OCI-LY7 (cell line): ENCODE measurements around the gene TMEM242. TPM values are rescaled to one million over a fixed set of nuclear protein-coding genes. Genes with fewer than 3 reads are reported as not detected.

Experiments used
- BruUV-seq: library from RNA; stranded (reverse); fragments of 400-500 nt; replicated peaks from 2 replicates; lab custom pipeline; 2021; lab: Mats Ljungman, UMichigan
- CTCF ChIA-PET: fragments of 300-600 bp; sonication (Branson Sonifier 250); formaldehyde crosslinking; loops from one replicate; lab custom pipeline; 2022; ENCODE audit warnings: antibody characterized with exemption; ENCODE audit not compliant: unreplicated experiment; lab: Charles Lee
- POLR2A ChIA-PET: fragments of 300-600 bp; sonication (Branson Sonifier 250); formaldehyde crosslinking; loops from one replicate; lab custom pipeline; 2022; ENCODE audit warnings: antibody characterized with exemption; lab: Charles Lee
- DNase-seq: peaks from one replicate; pipeline ENCODE4 v3.0.0-alpha.2; 2015; ENCODE audit warnings: low spot score
- H2AFZ ChIP-seq: fragments of 200-600 bp; sonication (generic), shearing (Covaris generic); 2 replicates; pipeline ENCODE4 v1.6.1; 2014; ENCODE audit warnings: mild to moderate bottlenecking, antibody characterized with exemption, low read length, moderate library complexity
- H3K27ac ChIP-seq: fragments of 200-600 bp; sonication (generic); 2 replicates; pipeline ENCODE4 v1.5.1; 2014; ENCODE audit warnings: mixed run types, low read depth, mild to moderate bottlenecking, moderate library complexity, low read length, inconsistent platforms; ENCODE audit not compliant: poor library complexity, severe bottlenecking
- H3K36me3 ChIP-seq: fragments of 200-600 bp; sonication (generic); 2 replicates; pipeline ENCODE4 v1.6.1; 2014; ENCODE audit warnings: mild to moderate bottlenecking, antibody characterized with exemption, low read length, moderate library complexity, mixed read lengths; ENCODE audit not compliant: insufficient read depth
- H3K4me1 ChIP-seq: fragments of 200-600 bp; sonication (generic); 2 replicates; pipeline ENCODE4 v1.5.1; 2014; ENCODE audit warnings: mild to moderate bottlenecking, low read length; ENCODE audit not compliant: insufficient read depth, poor library complexity, severe bottlenecking
- H3K4me2 ChIP-seq: fragments of 200-600 bp; sonication (generic); 2 replicates; pipeline ENCODE4 v1.6.1; 2014; ENCODE audit warnings: mild to moderate bottlenecking, low read length
- H3K4me3 ChIP-seq: fragments of 200-600 bp; sonication (generic); 2 replicates; pipeline ENCODE4 v1.5.1; 2014; ENCODE audit warnings: mild to moderate bottlenecking, low read depth, low read length; ENCODE audit not compliant: poor library complexity, severe bottlenecking
- H3K79me2 ChIP-seq: fragments of 200-600 bp; sonication (generic); 2 replicates; pipeline ENCODE4 v1.6.1; 2016; ENCODE audit warnings: low read depth, mild to moderate bottlenecking, low read length, moderate library complexity, mixed read lengths; ENCODE audit not compliant: insufficient read depth
- H3K9me2 ChIP-seq: fragments of 200-600 bp; sonication (generic); 2 replicates; pipeline ENCODE4 v1.6.1; 2016; ENCODE audit warnings: mild to moderate bottlenecking, low read length, mixed read lengths; ENCODE audit not compliant: insufficient read depth
- H3K9me3 ChIP-seq: fragments of 200-600 bp; sonication (generic); 2 replicates; pipeline ENCODE4 v1.6.1; 2014; ENCODE audit warnings: mild to moderate bottlenecking, mixed run types, low read length, mixed read lengths
- H4K20me1 ChIP-seq: fragments of 200-600 bp; sonication (generic); 2 replicates; pipeline ENCODE4 v1.6.1; 2014; ENCODE audit warnings: mild to moderate bottlenecking, antibody characterized with exemption, low read length, moderate library complexity, mixed read lengths; ENCODE audit not compliant: insufficient read depth
- CTCF ChIP-seq: fragments of 200-600 bp; sonication (generic); conservative IDR thresholded peaks from 2 replicates; pipeline ENCODE4 v1.5.1; 2014; ENCODE audit warnings: mild to moderate bottlenecking, antibody characterized with exemption, low read length, moderate library complexity, mixed read lengths
- EZH2phosphoT487 ChIP-seq: fragments of 200-600 bp; sonication (generic); IDR thresholded peaks from 2 replicates; pipeline ENCODE4 v1.6.1; 2018; ENCODE audit warnings: low read depth, borderline replicate concordance, mild to moderate bottlenecking, mixed run types, antibody characterized with exemption, low read length, moderate library complexity, mixed read lengths
- intact Hi-C: fragments of 100-400 bp; cut with micrococcal nuclease; formaldehyde crosslinking; loops from one replicate; pipeline ENCODE4 v1.10.0; 2022; ENCODE audit not compliant: unreplicated experiment
- total RNA-seq, 2 experiments: library from RNA; depleted of rRNA in 1 of 2; stranded (reverse); fragments of >200 nt in 1 of 2; shearing (Covaris generic) in 1 of 2; gene quantifications; 2 replicates each; pipeline ENCODE4 v1.2.3, GENCODE V29; 2014 to 2022

The TMEM242 gene
- total RNA-seq, 2 experiments from 2014 or later = 4.5 to 9.2 TPM

GRCh38 chr6:157346373-157346772 lies 23.1 kb upstream of the TMEM242 start:
- CTCF ChIA-PET = no interaction called here
- intact Hi-C loops = no loop called here

GRCh38 chr6:157343732-157344131 lies 20.4 kb upstream of the TMEM242 start:
- intact Hi-C loops = no loop called here
- BruUV-seq = no TSS peak
- no peak for TF ChIP-seq CTCF
- no peak for TF ChIP-seq EZH2phosphoT487
- no peaks in the 10 kb centered on the region for H3K4me1 ChIP-seq
- H2AFZ ChIP-seq = no peak overlapping the region
- H3K36me3 ChIP-seq = no peaks in the 10 kb centered on the region
- H3K27ac ChIP-seq = no peak overlapping the region
- CTCF ChIA-PET = no interaction called here
- H3K4me2 ChIP-seq = no peak overlapping the region
- no peaks in the 10 kb centered on the region for H4K20me1 ChIP-seq
- no peak for DNase-seq
- POLR2A ChIA-PET = interaction anchor here (0.5 to 1.0 kb wide), 5 partner anchors 12 to 130 kb away, joined by 3 to 6 read pairs (median 4); no protein-coding TSS in a partner anchor
- no peak overlapping the region for H3K4me3 ChIP-seq
- H3K9me2 ChIP-seq = no peaks in the 10 kb centered on the region
- H3K9me3 ChIP-seq = no peaks in the 10 kb centered on the region
- no peaks in the 10 kb centered on the region for H3K79me2 ChIP-seq

More at GRCh38 chr6:157346373-157346772, 23.1 kb upstream of the TMEM242 start:
- Histone ChIP-seq H3K4me2 (no peak overlapping the region), H3K4me1 (no peaks in the 10 kb centered on the region), H3K4me3 (no peak overlapping the region), H2AFZ (no peak overlapping the region), H3K9me3 (no peaks in the 10 kb centered on the region), H4K20me1 (no peaks in the 10 kb centered on the region), H3K36me3 (no peaks in the 10 kb centered on the region), H3K9me2 (no peaks in the 10 kb centered on the region), H3K79me2 (no peaks in the 10 kb centered on the region), H3K27ac (no peak overlapping the region)
- POLR2A ChIA-PET = no interaction called here
- TF ChIP-seq EZH2phosphoT487 = no peak
- no peak for TF ChIP-seq CTCF
- no peak for DNase-seq
- no TSS peak for BruUV-seq

- Histone ChIP-seq H2AFZ (no peak overlapping the region), H3K27ac (no peak overlapping the region), H3K4me2 (no peak overlapping the region), H3K9me3 (no peaks in the 10 kb centered on the region), H3K9me2 (no peaks in the 10 kb centered on the region), H3K36me3 (no peaks in the 10 kb centered on the region), H4K20me1 (no peaks in the 10 kb centered on the region), H3K4me3 (no peak overlapping the region), H3K4me1 (no peaks in the 10 kb centered on the region), H3K79me2 (no peaks in the 10 kb centered on the region)
- intact Hi-C loops = no loop called here
- TF ChIP-seq CTCF = peak; percentile 55
- TF ChIP-seq EZH2phosphoT487 = no peak
- BruUV-seq = no TSS peak
- ChIA-PET CTCF (no interaction called here), POLR2A (no interaction called here)
- DNase-seq = no peak
These were observed 16.1 kb upstream of the TMEM242 start for GRCh38 chr6:157339432-157339831.
